Gastroesophageal sphincter (tissue), 4 donors: ENCODE results near the gene FYB1. TPM values are rescaled to one million over a fixed set of nuclear protein-coding genes. Genes with fewer than 3 reads are reported as not detected.

ENCODE experiments used
- ATAC-seq: fragments of 150-250 bp; one replicate; pipeline ENCODE4 v1.9.1; 2016; ENCODE audit warnings: mild to moderate bottlenecking, moderate library complexity
- H3K27ac ChIP-seq, 4 donors: fragments of 200-600 bp; sonication (generic) in 3 of 4; 1 replicate in 3 of 4; 2 replicates in 1 of 4; pipeline ENCODE4 v1.5.1; 2016 to 2019
- H3K27me3 ChIP-seq: fragments of 200-600 bp; sonication (generic); one replicate; pipeline ENCODE4 v1.5.1; 2019
- H3K36me3 ChIP-seq, 2 donors: fragments of 200-600 bp; sonication (generic); one replicate each; pipeline ENCODE4 v1.5.1; 2019; ENCODE audit warnings: control low read depth in 1 of 2
- H3K4me1 ChIP-seq, 3 donors: fragments of 200-600 bp; sonication (generic); 1 replicate in 2 of 3; 2 replicates in 1 of 3; pipeline ENCODE4 v1.5.1; 2016 to 2019; ENCODE audit warnings: control low read depth in 2 of 3
- H3K4me3 ChIP-seq, 2 donors: fragments of 200-600 bp; sonication (generic); one replicate each; pipeline ENCODE4 v1.5.1; 2019; ENCODE audit warnings: mild to moderate bottlenecking in 1 of 2, moderate library complexity in 1 of 2
- H3K9me3 ChIP-seq, 3 donors: fragments of 200-600 bp; sonication (generic); one replicate each; pipeline ENCODE4 v1.5.1; 2017 to 2019; ENCODE audit warnings: control low read depth in 2 of 3
- EP300 ChIP-seq: sonication (generic); formaldehyde crosslinking; IDR thresholded peaks from one replicate; pipeline ENCODE4 v1.6.1; 2017; ENCODE audit warnings: antibody characterized with exemption, mild to moderate bottlenecking
- POLR2A ChIP-seq, 2 donors: fragments of 450-650 bp; IDR thresholded peaks; one replicate each; pipeline ENCODE4 v1.6.1; 2017; ENCODE audit warnings: antibody characterized with exemption in 2 of 2, mild to moderate bottlenecking in 2 of 2, moderate library complexity in 1 of 2
- POLR2AphosphoS5 ChIP-seq: sonication (generic); formaldehyde crosslinking; IDR thresholded peaks from one replicate; pipeline ENCODE4 v1.6.1; 2017; ENCODE audit warnings: antibody characterized with exemption
- WGBS, 2 donors: methylation state at CpG; one replicate each; pipeline ENCODE4 v1.1.5; 2018; ENCODE audit warnings: low coverage in 1 of 2; 5-methylcytosine and 5-hydroxymethylcytosine counted together
- total RNA-seq, 4 donors: library from RNA; depleted of rRNA; stranded (reverse); fragments of >200 nt; gene quantifications; one replicate each; pipeline ENCODE4 v1.1.0, GENCODE V29; 2016
- TF ChIP-seq, protein P1 (sequence below), 4 experiments: fragments of 200-600 bp in 2 of 4; fragments of 450-650 bp in 2 of 4; sonication (generic) in 1 of 4; IDR thresholded peaks; one replicate each; pipeline ENCODE4 v1.5.1; 2017 to 2019; ENCODE audit warnings: antibody characterized with exemption in 4 of 4, mild to moderate bottlenecking in 2 of 4, moderate library complexity in 2 of 4

The FYB1 gene
- total RNA-seq, 4 donors from 2014 or later: 2.5 to 9.3 (median 5.9) TPM

DNA sequence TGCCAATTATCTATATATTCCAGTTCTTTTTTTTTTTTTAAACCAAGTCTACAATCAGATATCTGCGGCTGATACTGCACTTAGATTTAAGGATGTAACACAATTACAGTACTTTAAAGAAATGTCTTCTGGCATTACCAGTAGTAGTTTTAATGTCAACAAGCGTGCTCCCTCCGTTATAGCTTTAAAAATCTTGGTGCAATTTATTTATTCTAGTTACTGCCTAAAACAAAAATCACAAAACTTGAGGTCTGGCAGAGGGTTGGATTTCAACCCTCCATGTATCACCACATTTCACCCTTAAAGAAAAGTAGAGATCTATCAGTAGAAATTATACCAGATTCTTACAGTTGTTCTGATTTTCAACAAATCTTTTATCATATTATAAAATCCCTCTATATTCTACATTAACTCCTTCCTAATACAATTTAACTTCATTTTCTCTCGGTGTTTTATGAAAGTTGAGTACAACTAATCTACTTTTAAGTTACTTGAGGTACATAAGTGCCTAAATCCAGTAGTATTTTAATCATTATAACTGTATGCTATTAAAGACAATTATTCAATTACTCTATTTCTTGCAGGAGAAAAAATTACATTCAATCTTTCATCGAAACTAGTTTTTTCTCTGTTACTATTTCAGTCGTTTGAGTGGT is 143.1 kb downstream of the FYB1 start:
- WGBS, 2 donors: 47 to 51% methylated on average over 6 of the region's 6 CpGs
- no peaks in the 10 kb centered on the region for H3K36me3 ChIP-seq
- H3K9me3 ChIP-seq: no peaks in the 10 kb centered on the region
- no peak overlapping the region for H3K4me3 ChIP-seq
- H3K27ac ChIP-seq: peak overlapping the region; percentile 34 to 98 (median 72)
- TF ChIP-seq POLR2A (IDR thresholded peaks at IDR 0.05): no peak
- TF ChIP-seq, protein P1, sequence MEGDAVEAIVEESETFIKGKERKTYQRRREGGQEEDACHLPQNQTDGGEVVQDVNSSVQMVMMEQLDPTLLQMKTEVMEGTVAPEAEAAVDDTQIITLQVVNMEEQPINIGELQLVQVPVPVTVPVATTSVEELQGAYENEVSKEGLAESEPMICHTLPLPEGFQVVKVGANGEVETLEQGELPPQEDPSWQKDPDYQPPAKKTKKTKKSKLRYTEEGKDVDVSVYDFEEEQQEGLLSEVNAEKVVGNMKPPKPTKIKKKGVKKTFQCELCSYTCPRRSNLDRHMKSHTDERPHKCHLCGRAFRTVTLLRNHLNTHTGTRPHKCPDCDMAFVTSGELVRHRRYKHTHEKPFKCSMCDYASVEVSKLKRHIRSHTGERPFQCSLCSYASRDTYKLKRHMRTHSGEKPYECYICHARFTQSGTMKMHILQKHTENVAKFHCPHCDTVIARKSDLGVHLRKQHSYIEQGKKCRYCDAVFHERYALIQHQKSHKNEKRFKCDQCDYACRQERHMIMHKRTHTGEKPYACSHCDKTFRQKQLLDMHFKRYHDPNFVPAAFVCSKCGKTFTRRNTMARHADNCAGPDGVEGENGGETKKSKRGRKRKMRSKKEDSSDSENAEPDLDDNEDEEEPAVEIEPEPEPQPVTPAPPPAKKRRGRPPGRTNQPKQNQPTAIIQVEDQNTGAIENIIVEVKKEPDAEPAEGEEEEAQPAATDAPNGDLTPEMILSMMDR (IDR thresholded peaks at IDR 0.05): no peak
- no peak for TF ChIP-seq EP300
- no peak for TF ChIP-seq POLR2AphosphoS5
- H3K27me3 ChIP-seq: no peaks in the 10 kb centered on the region
- H3K4me1 ChIP-seq: peaks cover 5 to 55% (median 12%) of the 10 kb centered on the region in 3 donors
- no peak for ATAC-seq

- H3K36me3 ChIP-seq: no peaks in the 10 kb centered on the region
- peaks cover 5 to 56% (median 12%) of the 10 kb centered on the region in 3 donors for H3K4me1 ChIP-seq
- TF ChIP-seq, protein P1 (IDR thresholded peaks at IDR 0.05): no peak
- TF ChIP-seq EP300: no peak
- peak; percentile 82 for TF ChIP-seq POLR2AphosphoS5
- peak; percentile 29 to 66 for TF ChIP-seq POLR2A (IDR thresholded peaks at IDR 0.05)
These were observed 145.1 kb downstream of the FYB1 start, which contains the start of gene RICTOR for GRCh38 chr5:39074017-39074814. TSS of gene RICTOR (minus strand) at chr5:39074399. CDS start at chr5:39074377, 22 bp downstream.

DNA sequence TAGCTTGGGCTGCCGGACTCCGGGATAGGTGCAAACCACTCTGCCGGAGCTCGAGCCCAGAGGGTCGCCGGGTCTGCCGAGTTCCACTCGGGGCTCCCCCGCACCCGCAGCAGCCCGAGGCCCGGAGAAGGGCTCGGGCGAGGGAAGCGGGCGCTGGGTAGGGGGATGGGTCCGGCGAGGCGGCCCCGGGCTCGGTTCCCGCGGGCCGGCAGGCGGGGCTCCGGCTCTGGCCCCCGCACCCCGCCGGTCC is 145.7 kb downstream of the FYB1 start:
- Histone ChIP-seq H3K9me3 (no peaks in the 10 kb centered on the region), H3K27ac (peak overlapping the region; percentile 91 to 98 (median 96)), H3K4me1 (peaks cover 5 to 61% (median 12%) of the 10 kb centered on the region in 3 donors), H3K36me3 (no peaks in the 10 kb centered on the region), H3K27me3 (no peaks in the 10 kb centered on the region), H3K4me3 (peak overlapping the region; percentile 85 to 87)
- ATAC-seq: peak; percentile 71
- TF ChIP-seq POLR2AphosphoS5 (no peak), POLR2A (IDR thresholded peaks at IDR 0.05) (no peak), EP300 (no peak)
- TF ChIP-seq, protein P1 (IDR thresholded peaks at IDR 0.05): no peak
- no CpG with 5 or more reads among the region's 29 CpGs for WGBS, 2 donors

More at GRCh38 chr5:39074017-39074814, 145.1 kb downstream of the FYB1 start, which contains the start of gene RICTOR:
- peak; percentile 94 for ATAC-seq
- H3K4me3 ChIP-seq: peak within 1 kb of the TSS; percentile 85 to 87
- H3K27me3 ChIP-seq: no peaks in the 10 kb centered on the region
- WGBS, 2 donors: 0% methylated on average over 2 of the region's 94 CpGs; no CpG with 5 or more reads in 1 of the 2 donors
- H3K27ac ChIP-seq: peak within 1 kb of the TSS; percentile 91 to 98 (median 96)
- no peaks in the 10 kb centered on the region for H3K9me3 ChIP-seq

DNA sequence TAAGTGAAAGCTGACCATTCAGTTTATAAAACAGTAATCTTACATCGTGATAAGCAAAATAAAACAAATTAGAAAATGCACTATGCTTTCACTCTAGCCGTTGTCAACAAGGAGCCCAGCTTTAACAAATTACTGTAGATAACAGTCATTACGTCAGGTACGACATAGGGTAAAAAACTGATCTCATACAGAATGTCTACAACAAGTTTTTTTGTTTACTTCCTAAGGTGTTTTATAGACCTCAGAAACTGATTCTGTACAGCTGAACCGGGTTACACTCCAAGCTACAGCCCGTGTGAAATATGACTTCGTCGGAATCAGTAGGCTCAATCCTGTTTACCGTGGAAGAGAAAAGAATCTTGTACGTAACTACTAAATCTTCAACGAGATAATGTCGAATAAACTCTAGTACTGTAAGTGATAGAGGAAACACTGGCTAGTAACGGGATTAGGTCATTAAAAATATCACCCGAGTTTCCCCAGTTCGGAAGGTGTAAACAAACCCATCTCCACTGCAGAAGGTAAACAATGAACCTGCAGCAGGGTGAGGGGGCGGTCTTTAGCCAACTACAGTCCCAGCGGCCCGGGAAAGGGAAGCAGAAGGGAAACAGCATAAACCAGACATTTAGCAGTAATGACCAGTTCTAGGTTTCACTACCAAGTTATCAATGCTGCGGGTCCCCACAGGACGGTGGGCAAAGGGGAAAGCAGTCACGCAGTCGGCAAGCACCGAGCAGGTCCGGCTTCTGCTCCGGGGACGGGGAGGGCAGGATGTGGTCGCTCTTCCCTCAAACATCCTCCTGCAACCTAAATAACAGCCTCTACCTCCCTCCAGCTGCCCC is 146.2 kb downstream of the FYB1 start:
- peak overlapping the region; percentile 91 to 98 (median 96) for H3K27ac ChIP-seq
- 2 to 3% methylated on average over 13 to 26 of the region's 27 CpGs for WGBS, 2 donors
- peak; percentile 1 for ATAC-seq
- no peak for TF ChIP-seq POLR2AphosphoS5
- TF ChIP-seq, protein P1 (IDR thresholded peaks at IDR 0.05): no peak
- no peak for TF ChIP-seq POLR2A (IDR thresholded peaks at IDR 0.05)
- no peak for TF ChIP-seq EP300
- peaks cover 0 to 4% of the 10 kb centered on the region in 2 donors for H3K36me3 ChIP-seq
- H3K27me3 ChIP-seq: no peaks in the 10 kb centered on the region
- H3K9me3 ChIP-seq: no peaks in the 10 kb centered on the region
- peak overlapping the region; percentile 85 to 87 for H3K4me3 ChIP-seq
- peaks cover 5 to 67% (median 12%) of the 10 kb centered on the region in 3 donors for H3K4me1 ChIP-seq
